ENCODE data around the gene SLAMF8.

Gene SLAMF8

GRCh38 chr1:159866905-159867663 lies 40.4 kb downstream of the SLAMF8 start:
- no peak for DNase-seq
- peaks cover 3% of the 10 kb centered on the region for H3K27me3 Mint-ChIP-seq
- no peaks in the 10 kb centered on the region for H3K36me3 Mint-ChIP-seq (ENCODE audit: low read depth)
- H3K4me1 Mint-ChIP-seq (ENCODE audit: low read depth): peaks cover 18% of the 10 kb centered on the region
- no peak overlapping the region for H3K27ac Mint-ChIP-seq
- H3K9me3 Mint-ChIP-seq: no peaks in the 10 kb centered on the region
- no peak overlapping the region for H3K4me3 Mint-ChIP-seq

GRCh38 chr1:159867664-159868026 lies 41.0 kb downstream of the SLAMF8 start:
- no peak overlapping the region for H3K4me3 Mint-ChIP-seq
- peaks cover 3% of the 10 kb centered on the region for H3K27me3 Mint-ChIP-seq
- DNase-seq: no peak
- H3K4me1 Mint-ChIP-seq (ENCODE audit: low read depth): peaks cover 18% of the 10 kb centered on the region
- H3K27ac Mint-ChIP-seq: no peak overlapping the region
- no peaks in the 10 kb centered on the region for H3K36me3 Mint-ChIP-seq (ENCODE audit: low read depth)
- no peaks in the 10 kb centered on the region for H3K9me3 Mint-ChIP-seq

- no peaks in the 10 kb centered on the region for H3K36me3 Mint-ChIP-seq (ENCODE audit: low read depth)
- H3K27me3 Mint-ChIP-seq: peaks cover 3% of the 10 kb centered on the region
- H3K4me3 Mint-ChIP-seq: no peak overlapping the region
- peaks cover 18% of the 10 kb centered on the region for H3K4me1 Mint-ChIP-seq (ENCODE audit: low read depth)
- DNase-seq: no peak
- H3K9me3 Mint-ChIP-seq: no peaks in the 10 kb centered on the region
- no peak overlapping the region for H3K27ac Mint-ChIP-seq
These were observed 42.1 kb downstream of the SLAMF8 start for GRCh38 chr1:159868766-159869165.

GRCh38 chr1:159869173-159869572 lies 42.5 kb downstream of the SLAMF8 start:
- Mint-ChIP-seq H3K4me3 (no peak overlapping the region), H3K27ac (no peak overlapping the region), H3K4me1 (ENCODE audit: low read depth) (peaks cover 18% of the 10 kb centered on the region), H3K36me3 (ENCODE audit: low read depth) (no peaks in the 10 kb centered on the region), H3K27me3 (peaks cover 2% of the 10 kb centered on the region), H3K9me3 (no peaks in the 10 kb centered on the region)
- no peak for DNase-seq

- H3K27ac Mint-ChIP-seq: no peak overlapping the region
- peaks cover 18% of the 10 kb centered on the region for H3K4me1 Mint-ChIP-seq (ENCODE audit: low read depth)
- no peaks in the 10 kb centered on the region for H3K27me3 Mint-ChIP-seq
- H3K4me3 Mint-ChIP-seq: no peak overlapping the region
- H3K36me3 Mint-ChIP-seq (ENCODE audit: low read depth): no peaks in the 10 kb centered on the region
- H3K9me3 Mint-ChIP-seq: no peaks in the 10 kb centered on the region
- no peak for DNase-seq
These were observed 42.9 kb downstream of the SLAMF8 start for GRCh38 chr1:159869607-159870006.

GRCh38 chr1:159870704-159871103 lies 44.0 kb downstream of the SLAMF8 start:
- Mint-ChIP-seq H3K27ac (no peak overlapping the region), H3K9me3 (no peaks in the 10 kb centered on the region), H3K4me1 (ENCODE audit: low read depth) (peaks cover 18% of the 10 kb centered on the region), H3K27me3 (no peaks in the 10 kb centered on the region), H3K36me3 (ENCODE audit: low read depth) (no peaks in the 10 kb centered on the region), H3K4me3 (no peak overlapping the region)
- no peak for DNase-seq

GRCh38 chr1:159872891-159873290 lies 46.2 kb downstream of the SLAMF8 start:
- Mint-ChIP-seq H3K27me3 (no peaks in the 10 kb centered on the region), H3K27ac (no peak overlapping the region), H3K36me3 (ENCODE audit: low read depth) (no peaks in the 10 kb centered on the region), H3K9me3 (no peaks in the 10 kb centered on the region), H3K4me1 (ENCODE audit: low read depth) (peaks cover 7% of the 10 kb centered on the region), H3K4me3 (no peak overlapping the region)
- no peak for DNase-seq

- no peak for DNase-seq
- H3K9me3 Mint-ChIP-seq: no peaks in the 10 kb centered on the region
- H3K4me1 Mint-ChIP-seq (ENCODE audit: low read depth): peaks cover 7% of the 10 kb centered on the region
- H3K27me3 Mint-ChIP-seq: no peaks in the 10 kb centered on the region
- H3K36me3 Mint-ChIP-seq (ENCODE audit: low read depth): no peaks in the 10 kb centered on the region
- no peak overlapping the region for H3K27ac Mint-ChIP-seq
- H3K4me3 Mint-ChIP-seq: no peak overlapping the region
These were observed 47.0 kb downstream of the SLAMF8 start for GRCh38 chr1:159873530-159874143.

- Mint-ChIP-seq H3K4me3 (no peak overlapping the region), H3K27me3 (no peaks in the 10 kb centered on the region), H3K9me3 (no peaks in the 10 kb centered on the region)
These were observed 51.2 kb downstream of the SLAMF8 start for GRCh38 chr1:159877695-159878444.

GRCh38 chr1:159879136-159879535 lies 52.5 kb downstream of the SLAMF8 start:
- Mint-ChIP-seq H3K27me3 (no peaks in the 10 kb centered on the region), H3K4me1 (ENCODE audit: low read depth) (no peaks in the 10 kb centered on the region), H3K9me3 (no peaks in the 10 kb centered on the region), H3K4me3 (no peak overlapping the region), H3K36me3 (ENCODE audit: low read depth) (no peaks in the 10 kb centered on the region), H3K27ac (no peak overlapping the region)
- DNase-seq: no peak

More at GRCh38 chr1:159877695-159878444, 51.2 kb downstream of the SLAMF8 start:
- DNase-seq: no peak
- H3K36me3 Mint-ChIP-seq (ENCODE audit: low read depth): no peaks in the 10 kb centered on the region
- H3K4me1 Mint-ChIP-seq (ENCODE audit: low read depth): no peaks in the 10 kb centered on the region
- no peak overlapping the region for H3K27ac Mint-ChIP-seq

GRCh38 chr1:159879977-159880376 lies 53.3 kb downstream of the SLAMF8 start:
- Mint-ChIP-seq H3K27ac (no peak overlapping the region), H3K36me3 (ENCODE audit: low read depth) (no peaks in the 10 kb centered on the region), H3K4me1 (ENCODE audit: low read depth) (no peaks in the 10 kb centered on the region), H3K4me3 (no peak overlapping the region), H3K27me3 (no peaks in the 10 kb centered on the region), H3K9me3 (no peaks in the 10 kb centered on the region)
- DNase-seq: no peak

- Mint-ChIP-seq H3K9me3 (no peaks in the 10 kb centered on the region), H3K27ac (no peak overlapping the region), H3K4me1 (ENCODE audit: low read depth) (no peaks in the 10 kb centered on the region), H3K36me3 (ENCODE audit: low read depth) (no peaks in the 10 kb centered on the region), H3K27me3 (no peaks in the 10 kb centered on the region), H3K4me3 (no peak overlapping the region)
- DNase-seq: no peak
These were observed 53.8 kb downstream of the SLAMF8 start for GRCh38 chr1:159880430-159880829.

GRCh38 chr1:159881622-159882526 lies 55.2 kb downstream of the SLAMF8 start:
- no peaks in the 10 kb centered on the region for H3K4me1 Mint-ChIP-seq (ENCODE audit: low read depth)
- no peak overlapping the region for H3K4me3 Mint-ChIP-seq
- no peaks in the 10 kb centered on the region for H3K36me3 Mint-ChIP-seq (ENCODE audit: low read depth)
- H3K27me3 Mint-ChIP-seq: no peaks in the 10 kb centered on the region
- H3K27ac Mint-ChIP-seq: no peak overlapping the region
- no peak for DNase-seq
- H3K9me3 Mint-ChIP-seq: no peaks in the 10 kb centered on the region

GRCh38 chr1:159882527-159882862 lies 55.8 kb downstream of the SLAMF8 start:
- Mint-ChIP-seq H3K4me1 (ENCODE audit: low read depth) (no peaks in the 10 kb centered on the region), H3K27ac (no peak overlapping the region), H3K36me3 (ENCODE audit: low read depth) (no peaks in the 10 kb centered on the region), H3K4me3 (no peak overlapping the region), H3K27me3 (no peaks in the 10 kb centered on the region), H3K9me3 (no peaks in the 10 kb centered on the region)
- no peak for DNase-seq

All from activated T-cell treated with anti-CD3 and anti-CD28 coated beads, Interleukin-2, amount 50 U/mL, for 24 hours (primary cell).